Measurements from ENCODE around the gene EHD3. TPM values are rescaled to one million over a fixed set of nuclear protein-coding genes. Genes with fewer than 3 reads are reported as not detected.

Gene EHD3
- total RNA-seq, 4 donors from 2014 or later, result 0.88 to 20.6 (median 2.1) TPM

DNA sequence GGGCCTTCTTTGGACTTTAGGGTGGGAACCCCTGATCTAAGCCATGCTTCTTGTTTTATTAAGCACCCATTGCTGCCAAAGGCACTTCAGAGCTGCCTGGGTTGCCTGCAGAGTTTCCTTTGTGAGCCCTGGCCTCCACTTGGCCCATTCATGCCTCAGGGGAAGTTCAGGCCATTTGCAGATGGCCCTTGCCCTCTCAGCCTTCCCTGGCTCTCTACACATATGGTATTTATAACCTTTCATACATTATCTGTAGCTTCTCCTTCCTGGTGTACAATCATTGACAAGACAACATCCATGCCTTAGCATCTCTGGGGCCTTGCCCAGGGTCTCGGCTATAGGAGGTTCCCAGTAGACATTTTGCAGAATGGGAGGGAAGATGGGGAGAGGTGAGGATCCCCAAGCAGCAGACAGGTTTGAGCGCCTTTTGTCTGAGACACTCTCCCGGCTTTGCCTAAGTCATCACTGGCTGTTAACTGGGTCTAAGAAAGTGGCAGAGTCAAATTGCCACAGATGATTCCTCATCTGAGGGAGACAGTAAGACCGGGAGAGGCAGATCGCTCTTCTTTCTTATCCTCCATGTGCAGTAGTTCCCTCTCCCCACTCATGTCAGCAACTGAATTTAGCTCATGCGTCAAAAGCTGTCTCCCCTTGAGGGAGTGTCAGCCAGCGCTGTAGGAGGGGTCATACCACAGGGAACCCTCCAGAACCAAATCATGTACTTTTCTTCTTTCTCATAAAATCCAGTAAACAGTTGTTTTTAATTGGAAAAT, 2.7 kb downstream of the EHD3 start:
- Histone ChIP-seq H3K27ac (peak overlapping the region in 1 of 4 donors; percentile 25), H3K4me1 (peaks cover 0 to 7% (median 4%) of the 10 kb centered on the region in 4 donors)

DNA sequence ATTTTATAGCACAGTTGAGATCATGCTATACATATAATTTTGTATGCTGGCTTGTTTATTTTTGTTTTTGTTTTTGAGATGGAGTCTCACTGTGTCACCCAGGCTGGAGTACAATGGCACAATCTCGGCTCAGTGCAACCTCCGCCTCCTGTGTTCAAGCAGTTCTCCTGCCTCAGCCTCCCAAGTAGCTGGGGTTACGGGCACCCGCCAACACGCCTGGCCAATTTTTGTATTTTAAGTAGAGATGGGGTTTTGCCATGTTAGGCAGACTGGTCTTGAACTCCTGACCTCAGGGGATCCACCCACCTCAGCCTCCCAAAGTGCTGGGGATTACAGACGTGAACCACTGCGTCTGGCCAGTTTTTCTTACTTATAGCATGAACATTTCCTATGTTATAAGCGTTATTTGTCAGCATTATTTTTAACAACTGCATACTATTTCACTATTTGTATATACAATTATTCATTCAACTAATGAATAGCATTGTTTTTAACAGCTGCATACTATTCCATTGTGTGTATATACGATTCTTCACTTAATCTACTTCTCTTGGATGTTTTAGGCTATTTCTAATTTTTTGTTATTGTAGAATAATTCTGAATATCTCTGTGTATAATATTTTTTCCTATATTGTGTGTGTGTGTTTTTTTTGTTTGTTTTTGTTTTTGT, 3.5 kb downstream of the EHD3 start:
- DNase-seq, result no peak
- H3K36me3 ChIP-seq, result no peaks in the 10 kb centered on the region
- H3K9me3 ChIP-seq, result no peaks in the 10 kb centered on the region
- TF ChIP-seq POLR2A (IDR thresholded peaks at IDR 0.05), result no peak
- TF ChIP-seq, protein P1, sequence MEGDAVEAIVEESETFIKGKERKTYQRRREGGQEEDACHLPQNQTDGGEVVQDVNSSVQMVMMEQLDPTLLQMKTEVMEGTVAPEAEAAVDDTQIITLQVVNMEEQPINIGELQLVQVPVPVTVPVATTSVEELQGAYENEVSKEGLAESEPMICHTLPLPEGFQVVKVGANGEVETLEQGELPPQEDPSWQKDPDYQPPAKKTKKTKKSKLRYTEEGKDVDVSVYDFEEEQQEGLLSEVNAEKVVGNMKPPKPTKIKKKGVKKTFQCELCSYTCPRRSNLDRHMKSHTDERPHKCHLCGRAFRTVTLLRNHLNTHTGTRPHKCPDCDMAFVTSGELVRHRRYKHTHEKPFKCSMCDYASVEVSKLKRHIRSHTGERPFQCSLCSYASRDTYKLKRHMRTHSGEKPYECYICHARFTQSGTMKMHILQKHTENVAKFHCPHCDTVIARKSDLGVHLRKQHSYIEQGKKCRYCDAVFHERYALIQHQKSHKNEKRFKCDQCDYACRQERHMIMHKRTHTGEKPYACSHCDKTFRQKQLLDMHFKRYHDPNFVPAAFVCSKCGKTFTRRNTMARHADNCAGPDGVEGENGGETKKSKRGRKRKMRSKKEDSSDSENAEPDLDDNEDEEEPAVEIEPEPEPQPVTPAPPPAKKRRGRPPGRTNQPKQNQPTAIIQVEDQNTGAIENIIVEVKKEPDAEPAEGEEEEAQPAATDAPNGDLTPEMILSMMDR (IDR thresholded peaks at IDR 0.05), result no peak
- H3K27ac ChIP-seq, result no peak overlapping the region
- peaks cover 0 to 7% (median 4%) of the 10 kb centered on the region in 4 donors for H3K4me1 ChIP-seq
- no peaks in the 10 kb centered on the region for H3K27me3 ChIP-seq
- no peak overlapping the region for H3K4me3 ChIP-seq

More for the DNA sequence above, 2.7 kb downstream of the EHD3 start:
- no peaks in the 10 kb centered on the region for H3K9me3 ChIP-seq
- H3K36me3 ChIP-seq, result no peaks in the 10 kb centered on the region
- no peak overlapping the region for H3K4me3 ChIP-seq
- H3K27me3 ChIP-seq, result no peaks in the 10 kb centered on the region
- TF ChIP-seq, protein P1 (IDR thresholded peaks at IDR 0.05), result no peak
- no peak for DNase-seq

DNA sequence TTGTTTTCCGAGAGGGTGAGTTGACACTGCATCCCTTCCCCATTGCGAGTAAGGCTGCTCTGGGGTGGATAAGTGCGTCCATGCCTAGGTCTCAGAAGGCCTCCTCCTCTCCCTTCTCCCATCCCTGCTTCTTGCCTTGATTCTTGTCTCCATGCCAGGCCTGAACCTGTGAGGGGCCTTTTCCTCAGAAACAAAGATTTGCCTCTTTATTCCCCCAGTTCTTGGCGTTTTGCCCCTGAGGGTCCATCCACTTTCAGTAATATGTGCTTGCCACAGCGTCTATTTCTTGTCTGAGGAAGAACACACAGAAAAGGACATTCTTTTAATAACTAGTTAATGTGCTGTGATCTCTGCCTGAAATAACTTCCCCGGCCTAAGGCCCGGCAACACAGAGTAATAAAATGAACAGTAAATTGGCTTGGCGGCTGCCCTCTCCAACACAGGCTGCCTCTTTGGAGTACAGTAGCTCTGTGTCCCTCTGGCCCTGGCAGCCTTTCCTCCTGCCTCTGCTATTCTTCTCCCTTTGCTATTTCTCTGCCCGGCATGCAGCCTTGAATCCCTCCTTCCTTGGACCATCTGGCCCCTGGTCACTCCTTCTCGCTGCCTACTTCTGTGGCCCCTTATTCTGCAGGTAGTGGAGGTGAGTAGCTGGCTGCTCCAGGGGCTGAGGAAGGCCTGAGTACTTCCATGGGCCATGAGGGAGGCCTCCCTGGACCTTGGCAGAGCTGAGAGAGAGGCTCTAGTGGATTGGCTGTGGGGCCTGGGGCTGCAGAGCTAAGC, 4.4 kb downstream of the EHD3 start:
- DNase-seq, result no peak
- no peaks in the 10 kb centered on the region for H3K27me3 ChIP-seq
- no peaks in the 10 kb centered on the region for H3K9me3 ChIP-seq
- TF ChIP-seq, protein P1 (IDR thresholded peaks at IDR 0.05), result no peak
- no peak for TF ChIP-seq POLR2A (IDR thresholded peaks at IDR 0.05)
- no peak overlapping the region for H3K4me3 ChIP-seq
- H3K36me3 ChIP-seq, result no peaks in the 10 kb centered on the region
- H3K27ac ChIP-seq, result no peak overlapping the region
- H3K4me1 ChIP-seq, result peaks cover 0 to 7% (median 4%) of the 10 kb centered on the region in 4 donors

DNA sequence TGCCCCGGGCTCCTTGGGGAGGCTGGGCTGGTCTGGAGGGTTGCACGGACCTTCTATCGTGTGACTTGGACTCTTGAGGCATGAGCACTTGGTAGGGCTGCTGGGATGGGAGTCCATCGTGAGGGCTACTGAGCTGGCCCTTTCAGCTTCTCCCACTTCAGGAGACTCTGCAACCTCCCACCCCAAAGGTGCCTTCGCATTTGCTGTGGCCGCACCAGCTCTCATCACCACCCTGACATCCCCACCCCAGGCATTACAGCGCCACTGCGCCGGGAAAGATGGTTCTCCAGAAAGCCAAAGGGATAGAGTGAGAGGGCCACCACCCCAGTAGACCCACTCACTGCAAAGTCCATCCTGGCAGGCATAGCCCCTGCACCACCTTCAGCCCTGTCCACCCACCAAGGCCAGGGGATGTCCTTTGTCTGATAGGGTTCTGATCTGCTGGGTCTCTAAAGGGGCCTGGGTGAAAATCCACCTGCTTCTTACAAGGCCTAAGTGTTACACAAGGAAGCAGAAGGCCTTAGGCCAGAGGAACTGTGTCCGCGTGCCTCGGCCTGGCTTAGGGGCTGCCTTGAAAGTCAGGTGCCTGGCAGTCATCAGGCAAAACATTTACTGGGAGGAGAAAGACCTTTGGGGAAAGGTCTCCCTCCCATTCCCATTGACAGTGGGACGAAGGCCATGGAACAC, 5.1 kb downstream of the EHD3 start:
- DNase-seq, result no peak
- Histone ChIP-seq H3K27me3 (no peaks in the 10 kb centered on the region), H3K27ac (peak overlapping the region in 2 of 4 donors; percentile 6 to 39), H3K36me3 (no peaks in the 10 kb centered on the region), H3K4me1 (peaks cover 0 to 7% (median 4%) of the 10 kb centered on the region in 4 donors), H3K4me3 (no peak overlapping the region), H3K9me3 (no peaks in the 10 kb centered on the region)
- TF ChIP-seq POLR2A (IDR thresholded peaks at IDR 0.05), result no peak

DNA sequence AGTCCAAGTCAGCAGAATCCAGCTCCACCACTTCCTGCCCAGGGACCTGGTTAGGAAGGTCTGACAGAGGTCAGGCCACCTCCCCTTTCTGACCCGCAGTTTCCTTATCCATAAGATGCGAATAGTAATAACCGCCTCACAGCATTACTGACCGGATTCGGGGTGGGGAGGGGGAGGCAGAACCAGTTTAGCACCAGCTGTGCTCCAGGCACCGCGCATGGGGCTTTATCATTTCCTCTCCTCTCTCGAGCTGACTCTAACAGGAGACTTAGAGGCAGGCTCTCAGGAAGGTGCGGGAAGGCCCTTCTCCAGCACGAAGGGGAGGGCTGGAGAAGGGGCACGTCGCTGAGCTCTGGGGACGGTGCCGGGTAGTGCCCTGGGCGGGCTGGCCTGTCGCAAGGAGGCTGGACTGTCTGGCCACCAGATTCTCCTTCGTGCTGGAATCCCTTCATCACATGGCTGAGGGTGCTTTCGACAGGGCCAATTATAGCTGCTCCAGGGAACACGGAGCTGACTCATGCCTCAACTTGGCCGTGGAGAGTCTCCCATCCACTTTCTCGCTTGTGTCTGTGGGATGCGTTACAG, 5.7 kb downstream of the EHD3 start:
- DNase-seq, result no peak
- TF ChIP-seq, protein P1 (IDR thresholded peaks at IDR 0.05), result no peak
- TF ChIP-seq POLR2A (IDR thresholded peaks at IDR 0.05), result no peak
- Histone ChIP-seq H3K9me3 (no peaks in the 10 kb centered on the region), H3K4me1 (peaks cover 0 to 3% (median 1%) of the 10 kb centered on the region in 4 donors), H3K27me3 (no peaks in the 10 kb centered on the region), H3K27ac (peak overlapping the region in 2 of 4 donors; percentile 6 to 39), H3K36me3 (no peaks in the 10 kb centered on the region), H3K4me3 (no peak overlapping the region)

Data from Peyer's patch (tissue), 4 donors.